Stimulated activated CD8-positive, alpha-beta memory T cell treated with anti-CD3 and anti-CD28 coated beads, Interleukin-2, amount 100 ng/mL, for 48 hours (primary cell): ENCODE measurements around the gene TXNRD2.
A peak's percentile ranks its signal among the peaks of the same experiment; 100 is the strongest.

Source experiments
- DNase-seq, 2 donors: peaks; one replicate each; pipeline ENCODE4 v3.0.0-alpha.2; 2020; ENCODE audit warnings: low read depth in 2 of 2

The TXNRD2 gene

GRCh38 chr22:19864538-19865106 is 77.0 kb downstream of the TXNRD2 start:
- DNase-seq, result no peak

DNA sequence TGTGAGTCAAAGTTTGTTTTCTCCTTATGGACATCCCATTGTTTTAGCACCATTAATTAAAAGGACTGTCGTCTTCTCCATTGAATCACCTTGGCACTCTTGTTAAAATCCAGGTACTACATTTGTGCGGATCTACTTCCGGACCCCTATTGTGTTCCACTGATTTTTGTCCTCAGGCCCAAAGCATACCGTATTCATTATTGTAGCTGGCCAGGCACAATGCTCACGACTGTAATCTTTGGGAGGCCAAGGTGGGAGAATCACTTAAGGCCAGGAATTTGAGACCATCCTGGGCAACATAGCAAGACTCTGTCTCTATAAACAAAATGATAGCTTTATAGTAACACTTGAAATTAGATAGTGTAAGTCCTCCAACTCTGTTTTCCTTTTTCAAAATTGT is 78.0 kb downstream of the TXNRD2 start:
- DNase-seq, result no peak

DNA sequence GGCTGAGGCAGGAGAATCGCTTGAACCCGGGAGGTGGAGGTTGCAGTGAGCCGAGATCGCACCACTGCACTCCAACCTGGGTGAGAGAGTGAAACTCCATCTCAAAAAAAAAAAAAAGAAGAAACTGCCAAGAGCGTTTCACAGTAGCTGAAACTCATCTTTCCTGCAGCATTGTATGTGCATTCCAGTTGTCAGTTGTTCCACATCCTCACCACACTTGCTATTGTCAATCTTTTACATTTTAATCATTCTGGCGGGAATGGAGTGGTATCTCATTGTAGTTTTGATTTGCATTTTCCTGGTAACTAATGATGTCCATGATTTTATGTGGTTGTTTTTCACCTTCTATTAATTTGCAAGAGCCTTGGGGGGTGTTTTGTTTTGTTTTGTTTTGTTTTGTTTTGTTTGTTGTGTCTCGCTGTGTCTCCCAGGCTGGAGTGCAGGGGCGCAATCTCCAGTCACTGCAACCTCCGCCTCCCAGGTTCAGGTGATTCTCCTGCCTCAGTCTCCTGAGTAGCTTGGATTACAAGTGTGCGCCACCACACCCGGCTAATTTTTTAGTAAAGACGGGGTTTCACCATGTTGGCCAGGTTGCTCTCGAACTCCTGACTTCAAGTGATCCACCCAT is 78.9 kb downstream of the TXNRD2 start:
- DNase-seq, result no peak

GRCh38 chr22:19859861-19860510 is 81.6 kb downstream of the TXNRD2 start:
- no peak for DNase-seq

DNA sequence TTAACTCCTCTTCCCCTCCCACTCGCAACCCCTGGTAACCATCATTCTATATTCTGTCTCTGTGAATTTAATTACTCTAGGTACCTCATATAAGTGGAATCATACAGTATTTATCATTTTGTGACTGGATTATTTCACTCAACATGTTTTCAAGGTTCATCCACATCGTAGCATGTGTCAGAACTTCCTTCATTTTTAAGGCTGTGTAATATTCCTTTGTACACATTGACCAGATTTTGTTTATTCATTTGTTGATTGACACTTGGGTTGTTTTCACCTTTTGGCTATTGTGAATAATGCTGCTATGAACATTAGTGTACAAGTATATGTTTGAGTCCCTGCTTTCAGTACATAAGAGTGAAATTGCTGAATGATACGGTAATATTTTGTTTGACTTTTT is 84.2 kb downstream of the TXNRD2 start:
- DNase-seq, result no peak

GRCh38 chr22:19855504-19856409 is 85.9 kb downstream of the TXNRD2 start:
- DNase-seq, result peak; percentile 38 to 57

DNA sequence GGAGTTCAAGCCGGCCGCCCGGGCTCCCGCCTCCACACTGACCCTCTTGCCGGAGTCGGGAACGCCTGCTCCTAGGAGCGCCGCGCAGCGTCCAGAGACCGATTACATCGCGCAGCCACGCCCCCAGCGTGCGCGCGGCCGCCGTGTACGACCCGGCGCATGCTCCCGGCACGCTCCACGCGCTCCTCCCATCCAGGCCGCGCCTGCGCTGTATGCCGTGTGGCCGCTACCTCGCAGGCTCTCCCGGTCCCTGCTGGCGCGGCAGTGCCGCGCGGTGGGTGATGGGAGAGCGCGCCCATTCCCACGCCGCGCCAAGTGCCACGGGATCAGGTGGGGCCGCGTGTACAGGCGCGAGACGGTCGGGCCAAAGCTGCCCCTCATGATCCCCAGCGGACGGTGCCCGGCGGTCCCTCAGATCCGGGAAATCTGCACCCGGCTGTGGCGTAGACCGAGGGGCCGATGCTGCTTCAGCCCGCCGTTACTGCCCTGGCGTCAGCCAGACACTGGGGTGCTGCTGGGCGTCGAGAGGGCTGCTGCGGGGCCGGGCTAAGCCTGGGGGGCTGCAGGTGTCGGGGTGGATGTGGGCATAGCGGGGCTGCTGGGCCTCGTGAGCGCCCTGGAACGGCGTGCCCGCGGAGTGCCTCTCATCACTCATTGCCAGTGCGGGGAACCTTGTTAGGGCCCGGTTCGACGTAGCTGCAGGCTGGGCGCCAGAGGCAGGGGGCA is 86.7 kb downstream of the TXNRD2 start, which contains the start of the genes GNB1L and RTL10:
TSS of gene GNB1L (minus strand) at position 97 of the 726 bp plus-strand sequence. CDS start 33,519 bp downstream, outside the sequence.
TSS of gene RTL10 (minus strand) at position 97 of the 726 bp plus-strand sequence. CDS start 2,613 bp downstream, outside the sequence.
- DNase-seq, result peak; percentile 94 to 96

GRCh38 chr22:19853879-19854777 is 87.5 kb downstream of the TXNRD2 start:
- DNase-seq, result no peak

GRCh38 chr22:19853058-19853878 is 88.3 kb downstream of the TXNRD2 start:
- DNase-seq, result no peak

- DNase-seq, result no peak
Observed at GRCh38 chr22:19852177-19852781, 89.3 kb downstream of the TXNRD2 start.

DNA sequence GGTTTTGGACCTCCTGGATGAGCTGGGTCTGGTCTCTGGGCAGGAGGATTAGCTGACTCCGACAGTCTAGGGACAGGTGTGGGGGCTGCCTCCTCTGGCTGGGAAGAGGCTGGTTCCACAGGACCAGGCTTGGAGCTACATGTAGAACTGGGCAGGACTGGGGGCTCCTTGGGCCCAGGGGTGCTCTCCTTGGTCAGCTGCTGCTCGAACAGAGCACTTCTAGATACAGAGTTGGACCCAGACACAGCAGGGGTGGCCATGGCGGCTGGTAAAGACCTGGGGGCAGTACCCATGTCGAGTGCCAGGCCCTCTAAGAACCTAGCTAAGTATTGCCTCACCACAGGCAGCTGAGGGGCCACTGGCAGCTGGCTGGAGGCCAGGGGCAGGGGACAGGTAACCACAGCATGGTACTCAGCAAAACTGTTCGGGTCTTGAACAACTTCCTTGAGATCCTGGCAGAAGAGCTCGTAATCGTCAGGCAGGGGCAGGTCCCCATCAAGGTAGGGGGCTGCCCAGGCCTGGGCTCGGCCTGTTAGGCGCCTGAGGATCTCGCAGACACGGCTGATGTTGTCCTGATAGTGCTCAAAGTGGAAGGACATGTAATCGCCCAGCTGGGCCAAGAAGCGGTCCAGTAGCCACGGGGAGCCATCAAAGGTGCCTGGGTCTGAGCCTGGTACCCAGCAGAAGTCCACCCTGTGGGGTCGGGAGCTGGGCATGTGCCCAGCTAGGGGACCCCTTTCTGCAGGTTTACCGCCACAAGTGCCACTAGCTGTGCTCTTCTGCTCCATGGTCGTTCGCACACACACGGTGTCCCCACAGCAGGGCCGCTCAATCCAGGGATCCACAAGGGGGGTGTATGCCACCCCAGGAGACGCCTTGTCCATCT is 90.1 kb downstream of the TXNRD2 start:
- DNase-seq, result no peak

DNA sequence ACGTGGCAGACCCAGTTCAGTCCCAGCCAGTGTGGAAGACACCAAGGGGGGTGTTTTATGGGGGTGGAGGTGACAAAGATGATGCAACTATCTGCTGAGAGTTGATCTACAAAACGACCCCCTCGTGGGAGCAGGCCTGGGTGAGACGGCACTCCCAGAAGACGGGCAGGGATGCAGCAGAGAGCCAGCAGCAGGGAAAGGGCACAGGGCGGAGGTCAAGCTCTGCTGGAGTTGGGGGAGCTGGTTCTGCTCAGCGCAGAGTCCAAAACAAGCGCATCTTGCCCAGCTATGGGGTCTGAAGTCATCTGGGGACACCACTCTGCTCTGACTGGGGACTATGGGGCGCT is 90.9 kb downstream of the TXNRD2 start:
- DNase-seq, result no peak

GRCh38 chr22:19849835-19850762 is 91.5 kb downstream of the TXNRD2 start:
- DNase-seq, result no peak

DNA sequence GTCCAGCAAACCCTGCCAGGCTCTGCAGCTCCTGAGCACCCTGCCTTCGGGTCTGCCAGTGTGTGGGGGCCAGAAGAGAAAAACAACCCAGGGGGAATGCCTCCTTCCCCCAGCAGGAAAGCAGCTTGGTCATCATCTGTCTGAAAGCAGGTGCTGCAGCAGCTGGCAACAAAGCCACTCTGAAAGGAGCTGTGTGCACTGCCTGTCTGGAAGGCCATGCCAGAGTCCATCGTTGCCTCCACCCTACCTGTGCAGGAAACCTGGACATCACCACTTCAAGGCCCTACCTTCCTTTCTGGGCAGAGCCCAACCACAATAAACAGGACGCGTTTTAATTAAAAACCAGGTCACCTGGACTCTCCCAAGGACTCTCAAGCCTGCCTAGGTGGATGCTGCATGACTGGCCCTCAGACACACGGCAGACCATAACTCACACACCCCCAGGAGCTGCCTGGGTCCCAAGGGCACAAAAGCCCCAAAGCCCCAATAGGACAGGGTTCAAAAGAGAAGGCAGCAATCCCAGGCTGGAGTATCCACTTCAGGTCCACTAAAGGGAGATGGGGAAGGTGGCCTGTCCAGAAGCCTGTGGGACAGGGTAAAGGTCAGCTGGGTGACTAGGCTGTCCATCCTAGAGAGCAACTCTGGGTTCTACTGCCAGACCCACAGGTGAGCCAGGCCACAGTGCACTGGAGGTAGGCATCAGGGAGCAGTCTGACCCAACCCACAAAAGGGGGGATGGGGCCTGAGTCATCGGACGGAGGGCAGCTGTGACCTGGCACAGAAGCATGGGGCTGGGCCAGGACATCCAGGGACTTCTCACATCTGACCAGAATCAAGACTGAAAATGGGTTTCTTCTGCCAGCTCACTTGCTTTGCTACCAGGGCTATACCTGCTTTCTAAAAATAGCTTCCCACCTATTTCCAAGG is 93.1 kb downstream of the TXNRD2 start:
- no peak for DNase-seq

GRCh38 chr22:19847345-19847632 is 94.3 kb downstream of the TXNRD2 start:
- DNase-seq, result no peak
